Hepatocyte (in vitro differentiated cells): ENCODE data around the gene ARPC1B.
"Not testable (repeated sequence)": the region's sequence is repeated elsewhere in the genome, so short reads cannot be mapped to it uniquely, and the experiment has no call there.

Experiments
- CTCF ChIP-seq: fragments of 200-600 bp; sonication (generic); IDR thresholded peaks from 2 replicates; pipeline ENCODE4 v1.5.1; 2016; ENCODE audit warnings: antibody characterized with exemption, mild to moderate bottlenecking; ENCODE audit not compliant: poor library complexity
- EZH2 ChIP-seq: fragments of 200-600 bp; sonication (generic); IDR thresholded peaks from 2 replicates; pipeline ENCODE4 v1.6.1; 2016; ENCODE audit warnings: antibody characterized with exemption, mild to moderate bottlenecking, borderline replicate concordance
- EZH2phosphoT487 ChIP-seq: fragments of 200-600 bp; sonication (generic); IDR thresholded peaks from one replicate; pipeline ENCODE4 v1.6.1; 2018; ENCODE audit warnings: antibody characterized with exemption, mild to moderate bottlenecking, low read depth, moderate library complexity; ENCODE audit not compliant: unreplicated experiment, severe bottlenecking

- not testable (repeated sequence) for TF ChIP-seq CTCF, EZH2, EZH2phosphoT487
Measured at GRCh38 chr7:99379693-99380031, 5.1 kb downstream of the ARPC1B start.
